ENCODE measurements around the gene DUOXA1. TPM values are rescaled to one million over a fixed set of nuclear protein-coding genes. Genes with fewer than 3 reads are reported as not detected.

The DUOXA1 gene
- total RNA-seq, 1 experiment from 2014 or later: 0.09 TPM

DNA sequence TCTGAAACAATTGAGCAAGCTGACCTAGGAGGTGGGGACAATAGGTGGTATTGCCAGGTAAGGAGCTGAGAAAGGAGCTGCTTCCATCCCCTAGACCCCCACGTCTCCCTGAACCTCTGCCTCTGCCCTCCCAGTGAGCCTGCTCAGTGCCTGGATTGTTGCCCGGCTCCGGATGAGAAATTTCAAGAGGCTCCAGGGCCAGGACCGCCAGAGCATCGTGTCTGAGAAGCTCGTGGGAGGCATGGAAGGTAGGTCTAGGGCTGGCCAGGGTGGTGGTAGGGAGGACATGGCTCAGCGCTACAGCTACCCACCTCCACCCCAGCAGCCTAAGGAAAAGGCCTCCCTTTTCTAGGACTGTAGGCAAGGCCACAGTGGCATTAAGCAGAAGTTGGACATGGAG, 13.4 kb upstream of the DUOXA1 start:
- ChIA-PET POLR2A (no interaction called here), CTCF (interaction anchor here (0.9 to 2.6 kb wide), 5 partner anchors 16 to 25 kb away, joined by 3 to 9 read pairs (median 6); no protein-coding TSS in a partner anchor)
- ATAC-seq (no peak), DNase-seq (ENCODE audit: low spot score) (no peak)
- H3K27ac Mint-ChIP-seq: no peak overlapping the region
- TF ChIP-seq ZNF423 (CRISPR knock-in tag; IDR thresholded peaks at IDR 0.05) (no peak), FOXK1 (CRISPR knock-in tag; IDR thresholded peaks at IDR 0.05) (no peak), NR3C1 (CRISPR knock-in tag; conservative IDR thresholded peaks at IDR 0.05; ENCODE audit: low read depth) (no peak), ZNF121 (CRISPR knock-in tag; IDR thresholded peaks at IDR 0.05) (no peak), PRRX2 (CRISPR knock-in tag; IDR thresholded peaks at IDR 0.05) (no peak), TCF7 (CRISPR knock-in tag; IDR thresholded peaks at IDR 0.05; ENCODE audit: low read depth) (no peak), TEAD1 (CRISPR knock-in tag; IDR thresholded peaks at IDR 0.05) (no peak), NR1H2 (CRISPR knock-in tag; IDR thresholded peaks at IDR 0.05) (no peak), USF2 (CRISPR knock-in tag; IDR thresholded peaks at IDR 0.05) (no peak), ESRRA (CRISPR knock-in tag; IDR thresholded peaks at IDR 0.05; ENCODE audit: borderline replicate concordance) (no peak), AFF4 (CRISPR knock-in tag; IDR thresholded peaks at IDR 0.05; ENCODE audit: borderline replicate concordance) (no peak), SMAD3 (CRISPR knock-in tag; IDR thresholded peaks at IDR 0.05; ENCODE audit: borderline replicate concordance) (no peak), NFYB (CRISPR knock-in tag; conservative IDR thresholded peaks at IDR 0.05; ENCODE audit: low read depth) (no peak), ZNF317 (CRISPR knock-in tag; IDR thresholded peaks at IDR 0.05; ENCODE audit: borderline replicate concordance, low read depth) (no peak), ZSCAN18 (CRISPR knock-in tag; IDR thresholded peaks at IDR 0.05) (no peak)
- TF ChIP-seq, protein P1, sequence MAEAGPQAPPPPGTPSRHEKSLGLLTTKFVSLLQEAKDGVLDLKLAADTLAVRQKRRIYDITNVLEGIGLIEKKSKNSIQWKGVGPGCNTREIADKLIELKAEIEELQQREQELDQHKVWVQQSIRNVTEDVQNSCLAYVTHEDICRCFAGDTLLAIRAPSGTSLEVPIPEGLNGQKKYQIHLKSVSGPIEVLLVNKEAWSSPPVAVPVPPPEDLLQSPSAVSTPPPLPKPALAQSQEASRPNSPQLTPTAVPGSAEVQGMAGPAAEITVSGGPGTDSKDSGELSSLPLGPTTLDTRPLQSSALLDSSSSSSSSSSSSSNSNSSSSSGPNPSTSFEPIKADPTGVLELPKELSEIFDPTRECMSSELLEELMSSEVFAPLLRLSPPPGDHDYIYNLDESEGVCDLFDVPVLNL (CRISPR knock-in tag; IDR thresholded peaks at IDR 0.05; ENCODE audit: borderline replicate concordance, low read depth): no peak
- TF ChIP-seq, protein P2, sequence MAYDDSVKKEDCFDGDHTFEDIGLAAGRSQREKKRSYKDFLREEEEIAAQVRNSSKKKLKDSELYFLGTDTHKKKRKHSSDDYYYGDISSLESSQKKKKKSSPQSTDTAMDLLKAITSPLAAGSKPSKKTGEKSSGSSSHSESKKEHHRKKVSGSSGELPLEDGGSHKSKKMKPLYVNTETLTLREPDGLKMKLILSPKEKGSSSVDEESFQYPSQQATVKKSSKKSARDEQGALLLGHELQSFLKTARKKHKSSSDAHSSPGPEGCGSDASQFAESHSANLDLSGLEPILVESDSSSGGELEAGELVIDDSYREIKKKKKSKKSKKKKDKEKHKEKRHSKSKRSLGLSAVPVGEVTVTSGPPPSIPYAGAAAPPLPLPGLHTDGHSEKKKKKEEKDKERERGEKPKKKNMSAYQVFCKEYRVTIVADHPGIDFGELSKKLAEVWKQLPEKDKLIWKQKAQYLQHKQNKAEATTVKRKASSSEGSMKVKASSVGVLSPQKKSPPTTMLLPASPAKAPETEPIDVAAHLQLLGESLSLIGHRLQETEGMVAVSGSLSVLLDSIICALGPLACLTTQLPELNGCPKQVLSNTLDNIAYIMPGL (CRISPR knock-in tag; IDR thresholded peaks at IDR 0.05): no peak
- TF ChIP-seq, protein P3, sequence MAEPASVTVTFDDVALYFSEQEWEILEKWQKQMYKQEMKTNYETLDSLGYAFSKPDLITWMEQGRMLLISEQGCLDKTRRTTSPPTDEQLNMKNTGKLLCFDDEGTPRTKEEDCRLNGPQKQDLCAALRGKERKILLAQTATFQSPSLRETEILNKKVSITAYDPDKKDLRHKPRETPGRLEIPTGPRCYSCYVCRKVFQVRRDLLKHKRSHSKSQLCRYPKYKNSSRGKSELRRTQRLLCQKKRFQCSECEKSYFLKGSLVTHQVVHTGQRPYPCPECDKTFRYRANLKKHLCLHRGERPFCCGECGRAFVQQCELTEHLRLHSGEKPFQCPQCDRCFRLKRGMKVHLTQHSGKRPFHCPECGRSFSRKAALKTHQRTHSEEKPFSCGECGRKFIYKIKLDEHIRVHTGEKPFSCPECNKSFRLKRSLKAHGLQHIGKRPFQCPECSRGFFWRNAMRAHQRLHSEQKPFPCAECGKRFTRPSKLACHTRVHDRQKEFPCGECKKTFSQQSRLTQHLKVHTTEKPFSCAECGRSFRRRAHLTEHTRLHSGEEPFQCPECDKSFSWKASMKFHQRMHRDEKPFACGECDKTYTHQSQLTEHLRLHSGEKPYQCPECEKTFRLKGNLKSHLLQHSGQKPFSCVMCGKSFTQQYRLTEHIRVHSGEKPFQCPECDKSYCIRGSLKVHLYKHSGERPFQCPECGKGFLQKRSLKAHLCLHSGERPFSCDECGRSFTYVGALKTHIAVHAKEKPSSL (CRISPR knock-in tag; conservative IDR thresholded peaks at IDR 0.05): no peak
- no peaks in the 10 kb centered on the region for H3K36me3 Mint-ChIP-seq
- H3K9me3 Mint-ChIP-seq: no peaks in the 10 kb centered on the region
- H3K27me3 Mint-ChIP-seq (ENCODE audit: low read depth): peaks cover 22% of the 10 kb centered on the region
- no peaks in the 10 kb centered on the region for H3K4me1 Mint-ChIP-seq
- no peak overlapping the region for H3K4me3 Mint-ChIP-seq
